GM12892 (cell line): Measurements from ENCODE around the gene C6orf132.

Source experiments
- POLR2A ChIP-seq: IDR thresholded peaks from 2 replicates; pipeline ENCODE4 v1.6.1; 2011; ENCODE audit warnings: low read depth, low read length, control low read depth
- TAF1 ChIP-seq: IDR thresholded peaks from 2 replicates; pipeline ENCODE4 v1.6.1; 2011; ENCODE audit warnings: low read depth, mild to moderate bottlenecking, control low read depth, low read length, borderline replicate concordance

DNA sequence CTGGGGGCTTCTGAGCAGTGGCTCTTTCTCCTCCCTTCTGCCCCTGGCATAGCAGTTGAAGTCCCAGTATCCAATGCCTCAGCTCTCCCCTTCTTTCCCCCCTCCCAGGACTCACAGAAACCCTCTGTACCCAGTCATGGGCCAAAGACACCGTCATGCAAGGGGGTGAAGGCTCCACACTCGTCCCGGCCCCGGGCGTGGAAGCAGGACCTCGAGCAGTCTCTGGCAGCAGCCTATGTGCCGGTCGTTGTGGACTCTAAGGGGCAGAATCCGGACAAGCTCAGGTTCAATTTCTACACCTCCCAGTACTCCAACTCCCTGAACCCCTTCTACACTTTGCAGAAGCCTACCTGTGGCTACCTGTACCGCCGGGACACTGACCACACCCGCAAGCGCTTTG is 20.4 kb upstream of the C6orf132 start:
- TF ChIP-seq POLR2A (no peak), TAF1 (no peak)
